Activated CD8-positive, alpha-beta T cell treated with anti-CD3 and anti-CD28 coated beads for 36 hours (primary cell): Measurements from ENCODE around the gene SPTBN1. TPM values are rescaled to one million over a fixed set of nuclear protein-coding genes. Genes with fewer than 3 reads are reported as not detected.

Experiments used
- ATAC-seq: fragments of 200-7000 bp; cut with Tn5 transposase; one replicate; pipeline ENCODE4 v1.10.0; 2021; ENCODE audit warnings: mild to moderate bottlenecking, moderate library complexity
- CTCF ChIA-PET: fragments of 350-600 bp; sonication (Branson Sonifier 250); formaldehyde crosslinking; loops from one replicate; lab custom pipeline; 2021; ENCODE audit warnings: antibody characterized with exemption; lab: Charles Lee
- POLR2A ChIA-PET: fragments of 350-600 bp; sonication (Branson Sonifier 250); formaldehyde crosslinking; loops from one replicate; lab custom pipeline; 2021; ENCODE audit warnings: antibody characterized with exemption; lab: Charles Lee
- DNase-seq: peaks from one replicate; pipeline ENCODE4 v3.0.0-alpha.2; 2020
- H3K27ac Mint-ChIP-seq: one replicate; pipeline ENCODE4 v1.8.0; 2021; ENCODE audit warnings: mild to moderate bottlenecking, mixed read lengths
- H3K27me3 Mint-ChIP-seq: one replicate; pipeline ENCODE4 v1.8.0; 2021; ENCODE audit warnings: mixed read lengths
- H3K36me3 Mint-ChIP-seq: one replicate; pipeline ENCODE4 v1.8.0; 2021; ENCODE audit warnings: low read depth, mixed read lengths
- H3K4me1 Mint-ChIP-seq: one replicate; pipeline ENCODE4 v1.8.0; 2021; ENCODE audit warnings: low read depth, mixed read lengths
- H3K4me3 Mint-ChIP-seq: one replicate; pipeline ENCODE4 v1.8.0; 2021; ENCODE audit warnings: mild to moderate bottlenecking, moderate library complexity, mixed read lengths
- H3K9me3 Mint-ChIP-seq: one replicate; pipeline ENCODE4 v1.8.0; 2021; ENCODE audit warnings: mixed read lengths
- CTCF ChIP-seq: fragments of 200-600 bp; IDR thresholded peaks from one replicate; pipeline ENCODE4 v1.8.0; 2022; ENCODE audit warnings: antibody characterized with exemption, mild to moderate bottlenecking
- intact Hi-C: fragments of 100-400 bp; cut with micrococcal nuclease; formaldehyde crosslinking; loops from one replicate; pipeline ENCODE4 v1.10.0; 2022
- total RNA-seq, 2 experiments: library from RNA; stranded (reverse); gene quantifications; one replicate each; pipeline ENCODE4 v1.2.3, GENCODE V29; 2021

SPTBN1 gene
- total RNA-seq, 2 experiments from 2014 or later: 91.8 to 91.9 TPM

GRCh38 chr2:54609647-54610046, 153.5 kb downstream of the SPTBN1 start:
- POLR2A ChIA-PET: interaction anchor here (0.7 to 1.6 kb wide), 2 partner anchors 10 to 15 kb away, joined by 3 to 4 read pairs; no protein-coding TSS in a partner anchor
- Mint-ChIP-seq H3K27ac (no peak overlapping the region), H3K4me1 (peaks cover 68% of the 10 kb centered on the region), H3K27me3 (no peaks in the 10 kb centered on the region), H3K9me3 (no peaks in the 10 kb centered on the region), H3K36me3 (peaks cover 22% of the 10 kb centered on the region), H3K4me3 (no peak overlapping the region)
- TF ChIP-seq CTCF: no peak
- no peak for DNase-seq
- intact Hi-C loops: loop anchor here (5.0 kb wide), 1 partner anchor 37 kb away; no protein-coding TSS in a partner anchor
- ATAC-seq: no peak
- CTCF ChIA-PET: interaction anchor here (1.3 to 2.0 kb wide), 4 partner anchors 14 to 55 kb away, joined by 3 to 7 read pairs (median 4); no protein-coding TSS in a partner anchor

GRCh38 chr2:54610700-54611099, 154.6 kb downstream of the SPTBN1 start:
- Mint-ChIP-seq H3K36me3 (peaks cover 23% of the 10 kb centered on the region), H3K4me3 (no peak overlapping the region), H3K9me3 (no peaks in the 10 kb centered on the region), H3K27me3 (no peaks in the 10 kb centered on the region), H3K4me1 (peaks cover 57% of the 10 kb centered on the region), H3K27ac (no peak overlapping the region)
- TF ChIP-seq CTCF: no peak
- no peak for DNase-seq
- intact Hi-C loops: no loop called here
- ChIA-PET POLR2A (interaction anchor here (0.7 to 1.6 kb wide), 2 partner anchors 9 to 16 kb away, joined by 3 to 4 read pairs; no protein-coding TSS in a partner anchor), CTCF (interaction anchor here (0.9 to 2.0 kb wide), 4 partner anchors 15 to 56 kb away, joined by 3 to 7 read pairs (median 4); no protein-coding TSS in a partner anchor)
- peak; percentile 22 for ATAC-seq

- DNase-seq (no peak), ATAC-seq (no peak)
- H3K4me1 Mint-ChIP-seq: peaks cover 48% of the 10 kb centered on the region
- no peaks in the 10 kb centered on the region for H3K9me3 Mint-ChIP-seq
- H3K27ac Mint-ChIP-seq: no peak overlapping the region
- ChIA-PET POLR2A (interaction anchor here (1.2 kb wide), 1 partner anchor 15 kb away, joined by 3 read pairs; no protein-coding TSS in a partner anchor), CTCF (interaction anchor here (1.2 kb wide), 1 partner anchor 45 kb away, joined by 3 read pairs; no protein-coding TSS in a partner anchor)
- H3K27me3 Mint-ChIP-seq: no peaks in the 10 kb centered on the region
- no peak for TF ChIP-seq CTCF
- intact Hi-C loops: no loop called here
- H3K4me3 Mint-ChIP-seq: no peak overlapping the region
- peaks cover 28% of the 10 kb centered on the region for H3K36me3 Mint-ChIP-seq
These were observed 155.9 kb downstream of the SPTBN1 start for GRCh38 chr2:54611830-54612545.

- no peak for ATAC-seq
- Mint-ChIP-seq H3K36me3 (peaks cover 37% of the 10 kb centered on the region), H3K27me3 (no peaks in the 10 kb centered on the region), H3K4me3 (no peak overlapping the region), H3K9me3 (no peaks in the 10 kb centered on the region), H3K4me1 (peaks cover 45% of the 10 kb centered on the region), H3K27ac (no peak overlapping the region)
- no peak for DNase-seq
- no peak for TF ChIP-seq CTCF
- POLR2A ChIA-PET: interaction anchor here (1.2 kb wide), 1 partner anchor 17 kb away, joined by 3 read pairs; no protein-coding TSS in a partner anchor
- intact Hi-C loops: no loop called here
- CTCF ChIA-PET: interaction anchor here (1.6 kb wide), 1 partner anchor 10 kb away, joined by 4 read pairs; no protein-coding TSS in a partner anchor
These were observed 157.3 kb downstream of the SPTBN1 start for GRCh38 chr2:54613386-54613785.
